Upper lobe of right lung (tissue), 1 donor: ENCODE data around the gene F10. TPM values are rescaled to one million over a fixed set of nuclear protein-coding genes. Genes with fewer than 3 reads are reported as not detected.

Experiments
- ATAC-seq: fragments of 200-7000 bp; cut with Tn5 transposase; one replicate; pipeline ENCODE4 v1.9.1; 2020; ENCODE audit warnings: mild to moderate bottlenecking, moderate library complexity
- DNase-seq: peaks from one replicate; pipeline ENCODE4 v3.0.0-alpha.2; 2020
- H3K27ac ChIP-seq: fragments of 200-600 bp; one replicate; pipeline ENCODE4 v1.8.0; 2022
- H3K27me3 ChIP-seq: fragments of 200-600 bp; one replicate; pipeline ENCODE4 v1.8.0; 2022; ENCODE audit warnings: mild to moderate bottlenecking
- H3K36me3 ChIP-seq: fragments of 200-600 bp; one replicate; pipeline ENCODE4 v1.8.0; 2022
- H3K4me1 ChIP-seq: fragments of 200-600 bp; one replicate; pipeline ENCODE4 v1.8.0; 2022
- H3K4me3 ChIP-seq: fragments of 200-600 bp; one replicate; pipeline ENCODE4 v1.8.0; 2022; ENCODE audit warnings: mild to moderate bottlenecking
- H3K9me3 ChIP-seq: fragments of 200-600 bp; one replicate; pipeline ENCODE4 v1.8.0; 2022
- CTCF ChIP-seq: fragments of 200-600 bp; IDR thresholded peaks from one replicate; pipeline ENCODE4 v1.8.0; 2022; ENCODE audit warnings: antibody characterized with exemption
- intact Hi-C: fragments of 100-400 bp; cut with DNase I; formaldehyde crosslinking; loops from one replicate; pipeline ENCODE4 v1.11.0; 2022
- total RNA-seq: library from RNA; stranded (reverse); fragmentation: NEBNext Ultra II Directional; extraction: Animal tissue kit (Norgen Biotek cat#: 25700); gene quantifications from one replicate; pipeline ENCODE4 v1.2.1, GENCODE V29; 2021
- donor health status: DM: no; HTN: yes; CAD: no; lungs with severe emphysema.

F10 gene
- total RNA-seq, 1 donor from 2014 or later = 7.9 TPM

GRCh38 chr13:113084094-113084942, 38.3 kb upstream of the F10 start:
- Histone ChIP-seq H3K36me3 (no peaks in the 10 kb centered on the region), H3K9me3 (no peaks in the 10 kb centered on the region), H3K4me3 (no peak overlapping the region), H3K27ac (no peak overlapping the region), H3K4me1 (no peaks in the 10 kb centered on the region), H3K27me3 (no peaks in the 10 kb centered on the region)
- intact Hi-C loops = no loop called here
- TF ChIP-seq CTCF = no peak
- DNase-seq = peak; percentile 3
- ATAC-seq = no peak

- no peaks in the 10 kb centered on the region for H3K27me3 ChIP-seq
- peak; percentile 53 for DNase-seq
These were observed 37.6 kb upstream of the F10 start for GRCh38 chr13:113084943-113085540.

GRCh38 chr13:113086031-113086750, 36.4 kb upstream of the F10 start:
- Histone ChIP-seq H3K36me3 (no peaks in the 10 kb centered on the region), H3K9me3 (no peaks in the 10 kb centered on the region), H3K27ac (no peak overlapping the region), H3K4me3 (no peak overlapping the region), H3K27me3 (no peaks in the 10 kb centered on the region), H3K4me1 (no peaks in the 10 kb centered on the region)
- DNase-seq (peak; percentile 38), ATAC-seq (no peak)
- intact Hi-C loops = no loop called here
- TF ChIP-seq CTCF = no peak

More at GRCh38 chr13:113084943-113085540, 37.6 kb upstream of the F10 start:
- Histone ChIP-seq H3K4me1 (no peaks in the 10 kb centered on the region), H3K36me3 (no peaks in the 10 kb centered on the region), H3K9me3 (no peaks in the 10 kb centered on the region), H3K4me3 (no peak overlapping the region), H3K27ac (no peak overlapping the region)
- TF ChIP-seq CTCF = no peak
- intact Hi-C loops = no loop called here
- no peak for ATAC-seq

GRCh38 chr13:113086991-113087922, 35.3 kb upstream of the F10 start:
- Histone ChIP-seq H3K36me3 (no peaks in the 10 kb centered on the region), H3K27ac (no peak overlapping the region), H3K9me3 (no peaks in the 10 kb centered on the region), H3K4me3 (no peak overlapping the region), H3K4me1 (no peaks in the 10 kb centered on the region), H3K27me3 (no peaks in the 10 kb centered on the region)
- TF ChIP-seq CTCF = no peak
- ATAC-seq = no peak
- intact Hi-C loops = no loop called here
- peak; percentile 57 for DNase-seq
